ENCODE measurements around the gene UTP14A.

GRCh38 chrX:129953881-129954280, 47.9 kb downstream of the UTP14A start:
- TF ChIP-seq CTCF (conservative IDR thresholded peaks at IDR 0.05) = no peak
- TF ChIP-seq ZFX (IDR thresholded peaks at IDR 0.05) = no peak

All from C4-2B (cell line).